ENCODE measurements around the gene GLB1L2.

DNA sequence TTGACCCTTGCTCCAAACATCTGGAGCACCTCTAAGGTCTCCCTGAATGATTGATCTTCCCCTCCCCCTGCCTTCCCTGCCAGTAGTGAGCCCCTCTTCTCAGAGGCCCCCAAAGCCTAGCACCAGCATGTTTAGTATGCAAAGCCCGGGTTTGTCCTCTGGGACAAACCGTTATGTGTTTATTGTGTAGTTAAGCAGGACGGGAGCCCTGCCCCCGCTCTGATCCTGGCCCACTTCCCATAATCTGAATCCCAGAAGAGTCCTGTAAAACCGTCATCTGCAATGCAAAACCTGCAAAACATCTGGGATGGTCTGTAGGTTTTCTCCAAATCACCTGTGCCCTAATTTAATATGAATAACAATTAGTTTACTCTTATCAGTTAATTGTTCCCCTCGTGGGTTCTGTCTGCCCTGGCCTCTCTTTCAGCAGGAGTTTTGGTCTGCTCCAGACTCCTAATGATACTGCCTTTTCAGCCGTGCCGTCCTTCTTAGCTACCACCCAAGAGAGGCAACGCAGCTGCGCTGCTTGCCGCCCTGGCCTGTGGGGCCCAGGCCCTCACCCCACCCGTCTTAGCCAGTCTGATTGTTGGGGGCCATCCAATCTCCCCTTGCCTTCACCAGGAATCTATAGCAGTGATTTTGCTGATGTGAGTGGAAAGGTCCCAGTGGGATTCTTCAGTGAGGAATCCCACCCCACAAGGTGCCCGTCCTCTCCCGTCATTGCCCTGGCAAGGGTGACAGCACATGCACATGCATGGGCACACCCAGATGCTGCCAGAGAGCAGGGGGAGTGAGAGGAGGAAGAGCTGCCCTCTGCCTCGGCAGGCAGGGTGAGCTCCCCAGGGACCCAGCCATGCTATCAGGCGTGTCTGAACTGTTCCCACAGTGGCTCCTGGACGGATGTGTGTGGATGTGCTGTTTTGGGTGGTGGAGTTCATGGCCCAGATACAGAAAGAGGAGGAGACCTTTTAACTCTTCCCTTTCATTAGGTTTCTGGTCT lies 83.3 kb downstream of the GLB1L2 start:
- TF ChIP-seq, protein P1, sequence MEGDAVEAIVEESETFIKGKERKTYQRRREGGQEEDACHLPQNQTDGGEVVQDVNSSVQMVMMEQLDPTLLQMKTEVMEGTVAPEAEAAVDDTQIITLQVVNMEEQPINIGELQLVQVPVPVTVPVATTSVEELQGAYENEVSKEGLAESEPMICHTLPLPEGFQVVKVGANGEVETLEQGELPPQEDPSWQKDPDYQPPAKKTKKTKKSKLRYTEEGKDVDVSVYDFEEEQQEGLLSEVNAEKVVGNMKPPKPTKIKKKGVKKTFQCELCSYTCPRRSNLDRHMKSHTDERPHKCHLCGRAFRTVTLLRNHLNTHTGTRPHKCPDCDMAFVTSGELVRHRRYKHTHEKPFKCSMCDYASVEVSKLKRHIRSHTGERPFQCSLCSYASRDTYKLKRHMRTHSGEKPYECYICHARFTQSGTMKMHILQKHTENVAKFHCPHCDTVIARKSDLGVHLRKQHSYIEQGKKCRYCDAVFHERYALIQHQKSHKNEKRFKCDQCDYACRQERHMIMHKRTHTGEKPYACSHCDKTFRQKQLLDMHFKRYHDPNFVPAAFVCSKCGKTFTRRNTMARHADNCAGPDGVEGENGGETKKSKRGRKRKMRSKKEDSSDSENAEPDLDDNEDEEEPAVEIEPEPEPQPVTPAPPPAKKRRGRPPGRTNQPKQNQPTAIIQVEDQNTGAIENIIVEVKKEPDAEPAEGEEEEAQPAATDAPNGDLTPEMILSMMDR (IDR thresholded peaks at IDR 0.05; ENCODE audit: low read depth, low read length) = no peak
- TF ChIP-seq EZH2phosphoT487 (IDR thresholded peaks at IDR 0.05; ENCODE audit: low read depth) = no peak
